ENCODE measurements around the gene GCK.

DNA sequence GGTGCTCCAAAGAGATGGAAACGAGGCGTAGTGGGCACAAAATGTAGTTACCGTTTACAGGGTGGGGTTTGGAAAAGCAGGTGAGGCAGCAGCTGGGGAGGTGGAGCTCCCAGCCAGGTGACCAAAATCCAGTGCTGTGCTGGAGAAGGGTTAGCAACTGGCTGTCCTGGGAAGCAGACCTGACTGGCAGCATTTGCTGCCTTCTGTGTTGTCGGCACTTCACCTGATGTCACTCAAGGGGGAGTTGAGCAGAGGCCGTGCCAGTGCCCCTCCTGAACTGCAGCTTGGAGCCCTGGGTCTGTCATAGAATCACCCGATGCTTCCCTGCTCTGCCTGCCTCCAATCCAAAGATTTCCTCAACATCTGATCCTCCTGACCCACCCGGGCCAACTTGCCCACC lies 12.8 kb downstream of the GCK start:
- TF ChIP-seq, protein P1, sequence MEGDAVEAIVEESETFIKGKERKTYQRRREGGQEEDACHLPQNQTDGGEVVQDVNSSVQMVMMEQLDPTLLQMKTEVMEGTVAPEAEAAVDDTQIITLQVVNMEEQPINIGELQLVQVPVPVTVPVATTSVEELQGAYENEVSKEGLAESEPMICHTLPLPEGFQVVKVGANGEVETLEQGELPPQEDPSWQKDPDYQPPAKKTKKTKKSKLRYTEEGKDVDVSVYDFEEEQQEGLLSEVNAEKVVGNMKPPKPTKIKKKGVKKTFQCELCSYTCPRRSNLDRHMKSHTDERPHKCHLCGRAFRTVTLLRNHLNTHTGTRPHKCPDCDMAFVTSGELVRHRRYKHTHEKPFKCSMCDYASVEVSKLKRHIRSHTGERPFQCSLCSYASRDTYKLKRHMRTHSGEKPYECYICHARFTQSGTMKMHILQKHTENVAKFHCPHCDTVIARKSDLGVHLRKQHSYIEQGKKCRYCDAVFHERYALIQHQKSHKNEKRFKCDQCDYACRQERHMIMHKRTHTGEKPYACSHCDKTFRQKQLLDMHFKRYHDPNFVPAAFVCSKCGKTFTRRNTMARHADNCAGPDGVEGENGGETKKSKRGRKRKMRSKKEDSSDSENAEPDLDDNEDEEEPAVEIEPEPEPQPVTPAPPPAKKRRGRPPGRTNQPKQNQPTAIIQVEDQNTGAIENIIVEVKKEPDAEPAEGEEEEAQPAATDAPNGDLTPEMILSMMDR (IDR thresholded peaks at IDR 0.05), result no peak
- TF ChIP-seq POLR2A (IDR thresholded peaks at IDR 0.05), result no peak

Measured in heart left ventricle (tissue), 13 donors.